Adipocyte (in vitro differentiated cells): Measurements from ENCODE around the gene DNER.

Experiments
- DNase-seq: peaks from one replicate; pipeline ENCODE4 v3.0.0-alpha.2; 2015; ENCODE audit warnings: low read depth
- H3K27me3 ChIP-seq: replicated peaks from 2 replicates; pipeline ENCODE4 v1.7.0; 2013; ENCODE audit warnings: mild to moderate bottlenecking, low read length, moderate library complexity; ENCODE audit not compliant: control insufficient read depth, insufficient read depth
- H3K36me3 ChIP-seq: 2 replicates; pipeline ENCODE4 v1.7.0; 2013; ENCODE audit warnings: low read length, mild to moderate bottlenecking, moderate library complexity; ENCODE audit not compliant: control insufficient read depth, insufficient read depth, severe bottlenecking
- H3K4me1 ChIP-seq: 2 replicates; pipeline ENCODE4 v1.7.0; 2013; ENCODE audit warnings: mild to moderate bottlenecking, low read length, moderate library complexity; ENCODE audit not compliant: control insufficient read depth, insufficient read depth
- H3K4me3 ChIP-seq: 2 replicates; pipeline ENCODE4 v1.7.0; 2013; ENCODE audit warnings: mild to moderate bottlenecking, low read length, moderate library complexity
- H3K9ac ChIP-seq: 2 replicates; pipeline ENCODE4 v1.7.0; 2013; ENCODE audit warnings: mild to moderate bottlenecking, low read length, moderate library complexity
- H3K9me3 ChIP-seq: 2 replicates; pipeline ENCODE4 v1.7.0; 2013; ENCODE audit warnings: mild to moderate bottlenecking, low read length, moderate library complexity; ENCODE audit not compliant: control insufficient read depth

The DNER gene

DNA sequence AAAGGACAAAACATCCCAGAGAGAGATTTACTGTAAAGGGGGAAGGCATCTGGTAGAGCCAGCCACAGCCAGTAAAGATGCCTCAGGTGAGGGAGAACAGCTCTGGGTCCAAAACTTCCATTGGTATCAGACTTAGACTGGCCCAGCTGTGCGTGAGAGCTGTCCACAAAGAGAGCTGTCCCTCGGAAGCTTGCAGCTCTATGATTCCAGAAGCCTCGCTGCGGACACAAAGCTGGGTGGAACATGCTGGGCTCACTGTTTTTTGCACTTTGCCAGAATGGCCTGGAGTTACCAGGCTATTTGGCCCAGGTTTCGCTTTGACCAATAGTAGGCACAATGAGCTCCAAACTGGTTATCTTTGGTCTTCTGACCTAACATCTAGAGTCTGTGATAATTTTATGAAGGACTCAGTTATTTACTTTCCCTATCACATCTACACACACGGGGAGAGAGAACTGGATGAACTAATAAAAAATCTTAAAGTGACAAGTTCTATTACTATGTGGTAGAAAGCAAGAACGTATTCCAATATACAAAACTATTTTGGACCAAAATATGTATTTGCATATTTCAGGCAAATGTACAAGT lies 101.9 kb downstream of the DNER start:
- Histone ChIP-seq H3K36me3 (no peaks in the 10 kb centered on the region), H3K27me3 (no peaks in the 10 kb centered on the region), H3K4me3 (no peak overlapping the region), H3K4me1 (no peaks in the 10 kb centered on the region), H3K9me3 (no peaks in the 10 kb centered on the region), H3K9ac (no peak overlapping the region)
- no peak for DNase-seq

DNA sequence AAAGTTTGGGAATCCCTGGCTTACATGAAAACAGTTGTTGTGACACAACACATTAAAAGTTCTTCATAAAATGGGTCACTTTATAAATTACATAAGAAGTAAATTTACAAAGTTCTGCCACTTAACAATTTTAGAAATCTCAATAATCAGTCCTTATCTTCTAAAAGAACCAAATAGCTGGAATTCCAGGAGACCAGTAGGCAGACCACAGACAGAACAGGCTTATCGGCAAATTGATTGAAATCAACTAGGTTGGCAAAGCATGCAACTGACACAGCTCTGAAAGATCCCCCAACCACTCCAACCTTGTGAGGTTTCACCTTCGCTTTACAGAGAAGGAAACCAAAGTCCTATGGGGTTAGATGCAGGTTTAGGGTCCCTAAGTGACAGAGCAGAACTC lies 103.0 kb downstream of the DNER start:
- Histone ChIP-seq H3K36me3 (no peaks in the 10 kb centered on the region), H3K27me3 (no peaks in the 10 kb centered on the region), H3K9ac (no peak overlapping the region), H3K4me3 (no peak overlapping the region), H3K4me1 (no peaks in the 10 kb centered on the region), H3K9me3 (no peaks in the 10 kb centered on the region)
- no peak for DNase-seq

DNA sequence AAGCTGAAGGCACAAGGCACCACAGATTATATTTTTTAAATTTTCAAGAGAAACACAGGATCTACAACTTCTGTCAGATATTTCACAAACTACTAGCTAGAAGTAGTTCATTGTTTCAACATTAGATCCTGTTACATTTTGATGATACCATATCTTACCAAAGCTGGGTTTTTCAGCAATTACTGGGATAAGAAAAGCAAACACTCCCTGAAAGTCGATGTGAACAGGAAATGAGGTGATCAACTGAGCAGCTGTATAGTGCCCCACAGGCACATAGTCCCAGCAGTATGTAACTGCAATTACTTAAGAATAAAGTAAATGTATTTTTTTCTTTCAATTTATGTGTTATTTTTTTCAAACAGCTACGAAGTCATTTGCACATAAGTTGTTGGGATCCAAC lies 103.5 kb downstream of the DNER start:
- Histone ChIP-seq H3K4me1 (no peaks in the 10 kb centered on the region), H3K9me3 (no peaks in the 10 kb centered on the region), H3K36me3 (no peaks in the 10 kb centered on the region), H3K27me3 (no peaks in the 10 kb centered on the region), H3K9ac (no peak overlapping the region), H3K4me3 (no peak overlapping the region)
- DNase-seq = peak; percentile 33

DNA sequence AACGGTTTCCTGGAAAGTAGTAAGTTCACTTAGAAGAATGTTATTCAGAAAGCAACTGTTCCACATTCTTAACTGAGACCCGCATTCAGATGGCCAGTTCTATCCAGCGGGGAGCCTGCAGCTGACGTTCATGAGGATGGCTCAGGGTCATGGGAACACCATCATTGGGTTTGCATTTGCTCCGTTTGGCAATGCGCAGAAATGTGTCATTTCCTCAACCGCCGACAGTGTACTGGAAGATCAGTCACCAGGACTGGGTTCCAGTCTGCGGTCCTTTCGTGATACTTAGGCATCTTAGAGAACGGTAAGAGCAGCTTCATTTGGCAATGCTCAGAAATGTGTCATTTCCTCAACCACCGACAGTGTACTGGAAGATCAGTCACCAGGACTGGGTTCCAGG lies 104.0 kb downstream of the DNER start:
- H3K9me3 ChIP-seq = no peaks in the 10 kb centered on the region
- no peak overlapping the region for H3K4me3 ChIP-seq
- no peak for DNase-seq
- H3K27me3 ChIP-seq = no peaks in the 10 kb centered on the region
- H3K4me1 ChIP-seq = no peaks in the 10 kb centered on the region
- H3K9ac ChIP-seq = no peak overlapping the region
- no peaks in the 10 kb centered on the region for H3K36me3 ChIP-seq

DNA sequence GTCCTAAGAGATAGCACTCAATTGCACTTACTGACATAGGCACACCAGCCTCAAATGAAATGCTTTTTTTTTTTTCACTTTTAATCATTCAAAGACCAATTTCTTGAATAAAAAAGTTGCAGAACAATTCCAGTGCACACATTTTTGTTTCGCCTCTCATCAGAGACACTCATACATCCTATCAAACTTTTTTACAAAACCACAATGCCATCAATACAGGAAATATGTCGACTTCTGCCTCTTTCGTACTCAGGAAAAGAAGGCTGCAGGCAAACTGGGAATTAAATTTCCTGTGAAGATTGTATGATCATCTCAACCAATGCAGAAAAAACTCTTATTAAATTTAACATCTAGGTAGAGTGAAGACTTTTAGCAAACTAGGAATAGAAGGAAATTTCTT lies 112.4 kb downstream of the DNER start:
- Histone ChIP-seq H3K36me3 (no peaks in the 10 kb centered on the region), H3K4me1 (no peaks in the 10 kb centered on the region), H3K9ac (no peak overlapping the region), H3K9me3 (no peaks in the 10 kb centered on the region), H3K4me3 (no peak overlapping the region), H3K27me3 (no peaks in the 10 kb centered on the region)
- no peak for DNase-seq

DNA sequence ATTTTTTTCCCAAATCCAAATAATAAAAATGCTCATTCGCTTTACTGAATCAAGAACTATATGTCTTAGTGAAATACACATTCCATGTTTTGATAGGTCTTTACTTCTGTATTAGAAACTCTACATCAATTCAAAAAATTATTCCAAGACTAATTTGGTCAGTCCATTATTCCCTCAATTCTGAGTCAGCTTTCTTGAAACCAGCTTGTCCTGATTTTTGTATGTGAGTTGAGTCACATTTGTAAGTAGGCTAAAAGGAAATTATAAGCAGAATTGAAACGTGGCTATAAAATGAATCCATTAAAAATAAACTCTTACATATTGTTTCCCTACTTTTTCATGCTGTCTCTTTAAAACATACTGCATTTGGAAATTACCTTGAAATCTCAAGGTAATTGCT lies 113.0 kb downstream of the DNER start:
- DNase-seq = no peak
- H3K27me3 ChIP-seq = no peaks in the 10 kb centered on the region
- H3K9me3 ChIP-seq = no peaks in the 10 kb centered on the region
- no peaks in the 10 kb centered on the region for H3K36me3 ChIP-seq
- no peak overlapping the region for H3K9ac ChIP-seq
- no peak overlapping the region for H3K4me3 ChIP-seq
- no peaks in the 10 kb centered on the region for H3K4me1 ChIP-seq

DNA sequence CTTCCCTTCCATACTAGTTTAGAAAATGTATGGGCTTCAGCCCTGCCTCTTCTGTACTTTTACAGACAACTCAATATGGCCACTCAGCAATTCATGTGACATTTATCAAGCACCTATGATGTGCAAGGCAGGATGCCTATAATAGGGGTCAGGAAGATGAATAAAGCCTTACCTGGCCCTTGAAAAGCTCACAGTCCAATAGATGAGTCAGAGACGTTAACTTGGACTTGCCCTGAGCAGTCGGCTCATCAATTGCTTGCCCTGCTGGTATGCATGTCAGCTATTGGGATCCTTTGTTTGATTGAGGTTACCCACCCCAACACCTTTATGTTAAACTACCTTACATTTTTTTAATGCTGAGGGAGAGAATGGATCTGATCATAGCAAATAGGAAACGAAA lies 116.1 kb downstream of the DNER start:
- no peak overlapping the region for H3K4me3 ChIP-seq
- H3K4me1 ChIP-seq = no peaks in the 10 kb centered on the region
- DNase-seq = no peak
- no peak overlapping the region for H3K9ac ChIP-seq
- no peaks in the 10 kb centered on the region for H3K27me3 ChIP-seq
- H3K9me3 ChIP-seq = no peaks in the 10 kb centered on the region
- H3K36me3 ChIP-seq = no peaks in the 10 kb centered on the region

DNA sequence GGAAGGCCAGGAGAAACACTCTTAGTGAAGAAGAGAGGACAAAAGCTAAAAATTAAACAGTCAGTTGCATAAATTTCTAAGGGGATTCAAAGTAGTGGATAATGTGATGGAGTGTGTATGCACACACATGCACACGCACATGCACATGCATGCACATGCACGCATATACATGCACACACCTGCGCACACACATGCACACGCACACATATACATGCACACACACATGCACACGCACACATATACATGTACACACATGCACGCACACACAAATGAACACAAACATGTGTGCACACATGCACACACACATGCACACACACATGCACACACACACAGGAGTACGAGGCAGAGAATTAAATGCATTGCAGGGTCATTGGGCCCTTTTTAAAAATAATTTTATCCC lies 117.6 kb downstream of the DNER start:
- H3K9ac ChIP-seq = no peak overlapping the region
- no peaks in the 10 kb centered on the region for H3K36me3 ChIP-seq
- no peak for DNase-seq
- no peaks in the 10 kb centered on the region for H3K27me3 ChIP-seq
- H3K9me3 ChIP-seq = no peaks in the 10 kb centered on the region
- H3K4me1 ChIP-seq = no peaks in the 10 kb centered on the region
- H3K4me3 ChIP-seq = no peak overlapping the region

DNA sequence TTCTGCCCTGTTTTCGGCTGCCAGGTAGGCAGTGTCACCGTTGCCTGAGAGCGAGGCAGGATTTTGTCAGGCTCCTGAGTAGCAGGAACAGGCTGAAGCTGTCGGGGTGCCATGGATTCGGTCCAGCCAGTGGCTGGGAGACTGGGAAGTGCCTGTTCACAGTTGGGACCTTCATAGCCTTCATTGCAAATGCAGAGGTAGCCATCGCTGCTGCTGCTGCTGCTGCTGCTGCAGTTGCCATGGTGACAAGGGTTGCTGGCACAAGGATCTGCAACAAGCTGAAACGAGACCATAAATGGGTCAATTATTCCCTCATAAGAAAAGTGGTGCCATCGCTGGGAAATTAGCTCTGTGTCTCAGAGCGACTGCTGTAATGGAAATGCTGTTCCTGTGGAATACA lies 122.7 kb downstream of the DNER start:
- Histone ChIP-seq H3K27me3 (no peaks in the 10 kb centered on the region), H3K36me3 (no peaks in the 10 kb centered on the region), H3K9ac (no peak overlapping the region), H3K9me3 (no peaks in the 10 kb centered on the region), H3K4me3 (no peak overlapping the region), H3K4me1 (peaks cover 9% of the 10 kb centered on the region)
- no peak for DNase-seq

DNA sequence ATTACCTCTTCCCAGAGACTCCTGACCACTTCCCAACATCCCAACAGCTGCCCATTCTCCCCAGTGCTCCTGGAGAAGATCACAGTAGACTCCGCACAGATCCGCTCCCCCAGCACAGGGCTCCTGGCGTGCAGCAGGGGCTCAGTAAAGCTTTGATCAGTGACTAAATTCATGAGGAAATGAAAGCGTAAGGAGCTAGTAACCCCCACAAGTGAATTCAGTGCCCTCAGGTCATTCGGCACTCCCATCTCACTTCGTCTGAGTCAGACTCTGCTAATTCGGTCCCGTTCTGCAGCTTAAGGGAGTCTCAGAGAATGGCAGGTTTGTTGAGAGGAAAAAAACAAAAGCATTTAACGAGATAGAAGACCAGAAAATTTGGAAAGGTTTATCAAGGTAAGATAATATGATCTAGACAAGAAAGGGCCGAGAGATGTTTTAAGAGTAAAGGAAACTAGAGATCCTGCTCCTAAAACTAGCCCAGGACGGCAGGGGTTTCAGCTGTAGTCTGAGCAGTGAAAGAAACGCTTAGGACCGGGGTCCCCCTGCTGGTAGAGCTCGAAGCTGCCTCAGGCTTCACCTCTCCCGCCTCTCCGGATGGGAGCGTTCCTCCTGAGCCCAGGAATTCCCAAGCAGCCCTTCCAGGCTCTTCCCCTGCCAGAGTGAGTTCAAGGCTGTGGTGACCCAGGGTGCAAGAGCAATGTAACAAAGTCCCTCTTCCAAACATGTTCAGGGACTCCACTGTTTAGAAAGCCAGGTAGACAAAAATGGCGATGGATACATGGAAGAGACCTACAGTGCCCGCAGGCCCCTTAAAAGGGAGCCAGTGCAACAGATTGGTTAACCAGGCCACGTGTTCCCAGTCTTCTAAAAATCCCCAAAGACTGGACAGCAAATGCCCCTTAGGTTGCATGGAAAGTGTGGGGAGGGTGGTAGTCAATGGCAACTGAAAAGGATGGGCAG lies 127.3 kb downstream of the DNER start:
- Histone ChIP-seq H3K9me3 (no peaks in the 10 kb centered on the region), H3K36me3 (no peaks in the 10 kb centered on the region), H3K9ac (peak overlapping the region; percentile 59), H3K4me1 (peaks cover 11% of the 10 kb centered on the region), H3K4me3 (peak overlapping the region; percentile 70), H3K27me3 (no peaks in the 10 kb centered on the region)
- DNase-seq = peak; percentile 93

DNA sequence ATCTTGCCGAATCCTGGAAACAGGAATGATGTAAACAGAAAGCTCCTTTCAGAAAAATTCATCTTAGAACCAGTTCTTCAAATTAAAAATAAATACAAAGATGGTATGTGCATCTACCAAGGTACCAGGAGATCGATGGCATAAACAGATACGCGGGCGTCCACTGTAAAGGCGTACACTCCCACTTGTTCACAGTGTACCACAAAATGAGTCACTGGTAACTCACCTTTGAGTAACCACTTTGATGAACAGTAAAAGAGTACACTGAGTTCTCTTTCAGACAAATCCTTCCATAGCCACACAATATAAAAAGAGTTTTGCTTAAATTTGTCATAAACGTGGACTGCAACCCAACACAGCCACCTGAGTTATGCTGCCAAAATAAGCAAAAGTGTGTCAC lies 128.3 kb downstream of the DNER start:
- peaks cover 11% of the 10 kb centered on the region for H3K4me1 ChIP-seq
- no peaks in the 10 kb centered on the region for H3K27me3 ChIP-seq
- H3K36me3 ChIP-seq = no peaks in the 10 kb centered on the region
- H3K4me3 ChIP-seq = no peak overlapping the region
- H3K9me3 ChIP-seq = no peaks in the 10 kb centered on the region
- DNase-seq = no peak
- no peak overlapping the region for H3K9ac ChIP-seq
